GM21717 (cell line): Measurements from ENCODE around the gene CRK.
"Not testable (repeated sequence)": the region's sequence is repeated elsewhere in the genome, so short reads cannot be mapped to it uniquely, and the experiment has no call there.

Source experiments
- ATAC-seq: cut with Tn5 transposase; IDR thresholded peaks from one replicate; pipeline ENCODE4 v1.9.1; 2021; ENCODE audit warnings: mild to moderate bottlenecking, moderate library complexity; ENCODE audit not compliant: unreplicated experiment

CRK gene

DNA sequence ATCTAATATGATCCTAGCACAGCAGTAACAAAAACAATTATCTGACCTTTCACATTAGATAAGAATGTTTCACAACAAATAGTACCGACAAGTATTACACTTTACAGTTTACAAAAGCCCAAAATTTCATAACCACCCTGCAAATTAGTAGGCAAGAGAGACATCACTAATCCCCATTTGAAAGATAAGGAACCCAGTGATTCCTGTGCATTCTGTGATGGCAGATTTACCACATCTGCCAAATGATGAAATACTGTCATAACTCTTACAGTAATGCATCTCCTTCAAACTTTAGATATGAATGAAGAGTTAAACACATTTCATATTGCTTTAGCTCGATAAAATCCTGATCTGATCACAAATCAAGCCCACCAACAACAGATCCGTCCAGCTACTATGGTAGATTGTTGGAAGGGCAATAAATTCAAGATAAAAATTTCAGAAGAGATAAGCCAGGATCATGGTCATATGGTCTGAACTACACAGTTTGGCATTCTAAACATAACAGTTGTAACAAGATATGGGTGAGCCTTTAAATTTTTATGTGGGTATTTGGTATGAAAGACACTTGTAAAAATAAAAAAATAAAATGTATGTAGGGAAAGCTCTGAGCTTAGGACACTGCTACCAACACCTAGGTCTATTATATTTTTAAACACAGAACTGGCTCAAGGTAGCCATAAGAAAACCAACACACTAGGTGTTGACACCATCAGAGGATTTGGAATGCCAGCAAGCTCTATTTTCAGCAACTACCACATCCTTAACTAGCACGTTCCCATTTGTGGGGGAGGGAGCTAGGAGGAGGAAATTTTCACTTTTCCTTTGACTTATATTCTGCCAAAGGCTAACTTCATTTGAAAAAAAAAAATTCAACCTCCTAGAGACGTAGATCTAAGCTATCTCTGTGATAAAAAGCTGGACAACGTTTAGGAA is 65.3 kb downstream of the CRK start:
- no peak for ATAC-seq

DNA sequence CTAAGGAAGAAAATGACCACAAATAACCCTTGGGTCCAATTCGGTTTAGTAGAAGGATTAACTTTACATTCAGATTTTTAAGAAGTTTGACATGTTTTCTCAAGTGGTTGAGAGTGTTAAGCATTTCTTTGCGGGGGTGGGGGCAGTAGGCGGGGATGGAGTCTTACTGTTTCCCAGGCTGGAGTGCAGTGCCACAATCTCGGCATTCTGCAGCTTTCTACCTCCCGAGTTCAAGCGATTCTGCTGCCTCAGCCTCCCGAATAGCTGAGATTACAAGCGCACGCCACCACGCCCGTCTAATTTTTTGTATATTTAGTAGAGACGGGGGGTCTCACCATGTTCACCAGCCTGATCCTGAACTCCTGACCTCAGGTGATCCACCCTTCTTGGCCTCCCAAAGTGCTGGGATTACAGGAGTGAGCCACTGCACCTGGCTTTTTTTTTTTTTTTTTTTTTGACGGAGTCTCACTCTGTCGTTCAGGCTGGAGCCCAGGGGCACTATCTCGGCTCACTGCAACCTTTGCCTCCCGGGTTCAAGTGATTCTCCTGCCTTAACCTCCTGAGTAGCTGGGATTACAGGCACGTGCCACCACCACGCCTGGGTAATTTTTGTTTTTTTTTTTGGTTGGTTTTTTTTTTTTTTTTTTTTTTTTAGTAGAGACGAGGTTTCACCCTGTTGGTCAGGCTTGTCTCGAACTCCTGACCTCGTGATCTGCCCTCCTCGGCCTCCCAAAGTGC is 68.4 kb downstream of the CRK start:
- not testable (repeated sequence) for ATAC-seq

DNA sequence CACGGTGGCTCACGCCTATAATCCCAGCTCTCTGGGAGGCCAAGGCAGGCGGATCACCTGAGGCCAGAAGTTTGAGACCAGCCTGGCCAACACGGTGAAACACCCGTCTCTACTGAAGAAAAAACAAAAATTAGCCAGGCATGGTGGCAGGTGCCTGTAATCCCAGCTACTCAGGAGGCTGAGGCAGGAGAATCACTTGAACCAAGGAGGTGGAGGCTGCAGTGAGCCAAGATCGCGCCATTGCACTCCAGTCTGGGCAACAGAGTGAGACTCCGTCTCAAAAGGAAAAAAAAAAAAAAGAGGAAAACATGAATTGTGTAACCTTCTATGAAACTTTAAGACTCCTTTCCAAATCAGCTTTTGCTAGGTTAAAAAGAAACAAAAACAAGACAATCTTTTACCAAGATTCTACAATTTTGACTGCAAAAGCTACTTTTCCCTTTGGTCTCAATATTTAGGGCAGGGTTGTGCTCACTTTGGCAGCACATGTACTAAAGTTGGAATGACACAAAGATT is 69.3 kb downstream of the CRK start:
- not testable (repeated sequence) for ATAC-seq

DNA sequence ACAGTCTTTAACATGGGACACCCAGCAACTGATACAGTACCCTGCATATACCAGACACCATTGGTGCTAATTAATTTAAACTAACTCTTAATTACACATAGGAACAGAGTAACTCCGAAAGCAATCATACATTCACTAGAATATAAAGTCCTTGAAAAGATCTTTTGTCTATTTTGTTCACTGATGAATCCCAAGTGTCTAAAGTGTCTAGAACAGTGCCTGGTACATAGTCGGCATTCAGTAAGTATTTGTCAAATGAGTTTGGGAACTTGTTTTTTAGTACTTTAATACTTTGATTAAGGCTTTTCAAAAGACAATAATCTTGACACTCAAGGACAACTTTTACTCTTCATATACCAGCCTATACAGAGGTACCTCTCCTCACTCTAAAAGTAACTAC is 69.8 kb downstream of the CRK start:
- no peak for ATAC-seq

DNA sequence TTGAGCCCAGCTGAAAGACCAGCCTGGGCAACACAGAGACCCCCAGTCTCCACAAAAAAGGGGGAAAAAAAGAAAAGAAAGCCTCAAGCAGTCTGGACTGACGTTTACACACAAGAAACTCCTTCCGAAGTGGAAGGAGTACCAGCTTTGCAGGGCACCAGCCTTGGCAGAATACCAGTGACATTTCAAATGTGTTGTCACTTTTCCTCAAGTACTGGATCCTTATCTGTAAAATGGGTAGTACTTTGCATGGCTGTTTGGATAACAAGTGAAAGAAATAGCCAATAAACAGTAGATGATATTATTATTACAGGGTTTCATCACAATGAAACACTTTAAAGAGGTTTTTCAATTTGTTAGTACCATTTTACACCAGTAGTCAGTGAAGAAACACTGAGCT is 70.2 kb downstream of the CRK start:
- no peak for ATAC-seq

DNA sequence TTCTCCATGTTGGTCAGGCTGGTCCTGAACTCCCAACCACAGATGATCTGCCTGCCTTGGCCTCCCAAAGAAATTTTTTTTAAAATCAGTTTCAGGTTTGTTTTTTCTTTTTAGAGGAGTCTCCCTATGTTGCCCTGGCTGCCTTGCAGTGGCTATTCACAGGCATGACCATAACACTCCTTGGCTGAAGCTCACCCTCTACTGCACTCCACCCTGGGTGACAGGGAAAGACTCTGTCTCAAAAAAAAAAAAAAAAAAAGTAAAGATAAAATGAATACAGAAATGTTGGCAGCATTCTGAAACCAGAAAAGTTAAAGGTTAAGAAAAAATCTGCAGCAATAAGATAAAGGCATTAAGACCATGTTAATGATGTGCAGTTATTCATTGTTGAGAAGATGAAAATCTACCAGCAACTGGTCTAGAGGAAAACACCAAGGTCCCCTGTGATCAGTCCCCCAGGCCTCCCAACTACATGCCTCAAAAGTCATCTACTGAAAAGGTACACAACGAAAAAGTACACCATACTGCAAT is 71.1 kb downstream of the CRK start:
- ATAC-seq: no peak

DNA sequence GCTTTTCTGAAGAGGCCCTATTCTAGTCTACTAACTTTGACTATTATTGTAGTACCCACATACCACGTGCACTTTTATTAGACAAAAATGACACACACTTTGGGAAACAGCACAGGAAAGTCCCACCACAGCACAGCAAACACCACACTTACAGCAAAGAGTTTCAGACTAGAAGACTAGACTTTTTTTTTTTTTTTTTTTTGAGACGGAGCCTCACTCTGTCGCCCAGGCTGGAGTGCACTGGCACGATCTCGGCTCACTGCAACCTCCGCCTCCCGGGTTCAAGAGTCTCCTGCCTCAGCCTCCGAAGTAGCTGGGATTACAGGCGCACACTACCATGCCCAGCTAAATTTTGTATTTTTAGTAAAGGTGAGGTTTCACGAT is 76.1 kb downstream of the CRK start:
- no peak for ATAC-seq

DNA sequence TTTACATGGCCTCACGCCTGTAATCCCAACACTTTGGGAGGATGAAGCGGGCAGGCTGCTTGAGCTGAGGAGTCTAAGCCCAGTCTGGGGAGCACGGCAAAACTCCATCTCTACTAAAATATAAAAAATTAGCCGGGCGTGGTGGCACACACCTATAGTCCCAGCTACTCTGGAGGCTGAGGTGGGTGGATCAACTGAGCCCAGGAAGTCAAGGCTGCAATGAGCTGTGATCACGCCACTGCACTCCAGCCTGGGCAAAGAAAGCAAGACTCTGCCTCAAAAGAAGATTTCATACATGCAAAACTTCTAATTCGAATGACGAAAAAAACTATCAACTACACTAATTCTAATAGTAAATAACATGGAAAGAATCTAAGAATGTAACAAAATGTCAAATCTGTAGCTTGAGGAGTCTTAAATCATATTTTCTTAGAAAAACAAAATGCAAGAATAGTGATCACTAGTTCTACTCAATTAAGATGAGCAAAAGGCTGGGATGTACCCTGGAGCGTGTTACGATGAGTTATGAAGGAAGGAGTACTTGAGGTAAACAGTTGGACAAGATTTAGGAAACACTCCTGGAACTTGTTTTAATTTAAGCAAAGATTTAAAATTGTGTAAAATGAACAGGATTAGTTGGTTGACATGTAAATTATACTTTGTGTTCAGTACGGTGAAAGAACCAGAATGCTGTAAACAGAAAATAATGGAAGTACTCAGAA is 76.7 kb downstream of the CRK start:
- ATAC-seq: no peak

DNA sequence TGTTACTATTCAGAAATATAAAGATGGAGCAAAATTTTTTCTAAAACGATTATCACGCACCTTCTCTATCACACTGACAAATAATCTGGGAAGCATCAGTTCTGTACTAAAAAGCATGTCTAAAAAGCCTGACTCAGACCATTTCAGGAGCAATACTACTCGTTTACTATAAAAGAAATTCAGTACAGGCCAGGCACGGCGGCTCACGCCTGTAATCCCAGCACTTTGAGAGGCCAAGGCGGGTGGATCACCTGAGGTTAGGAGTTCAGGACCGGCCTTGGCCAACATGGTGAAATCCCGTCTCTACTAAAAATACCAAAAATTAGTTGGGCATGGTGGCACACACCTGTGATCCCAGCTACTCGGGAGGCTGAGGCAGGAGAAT is 77.6 kb downstream of the CRK start:
- not testable (repeated sequence) for ATAC-seq

DNA sequence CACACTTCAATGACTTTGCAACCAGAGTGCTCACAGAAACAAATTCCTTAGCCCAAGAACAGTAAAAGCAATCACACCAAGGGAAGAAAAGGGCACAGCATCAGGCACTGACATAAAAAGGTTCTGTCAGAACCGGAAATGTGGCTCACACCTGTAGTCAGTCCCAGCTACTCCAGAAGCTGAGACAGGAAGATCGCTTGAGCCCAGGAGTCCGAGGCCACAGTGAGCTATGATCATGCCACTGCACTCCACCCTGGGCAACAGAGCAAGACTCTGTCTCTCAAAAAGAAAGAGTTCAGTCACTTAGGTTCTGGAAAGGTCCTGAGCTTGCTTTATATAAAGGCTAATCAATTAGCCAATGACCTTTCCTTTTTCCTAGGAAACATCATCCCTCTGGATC is 78.7 kb downstream of the CRK start:
- no peak for ATAC-seq

DNA sequence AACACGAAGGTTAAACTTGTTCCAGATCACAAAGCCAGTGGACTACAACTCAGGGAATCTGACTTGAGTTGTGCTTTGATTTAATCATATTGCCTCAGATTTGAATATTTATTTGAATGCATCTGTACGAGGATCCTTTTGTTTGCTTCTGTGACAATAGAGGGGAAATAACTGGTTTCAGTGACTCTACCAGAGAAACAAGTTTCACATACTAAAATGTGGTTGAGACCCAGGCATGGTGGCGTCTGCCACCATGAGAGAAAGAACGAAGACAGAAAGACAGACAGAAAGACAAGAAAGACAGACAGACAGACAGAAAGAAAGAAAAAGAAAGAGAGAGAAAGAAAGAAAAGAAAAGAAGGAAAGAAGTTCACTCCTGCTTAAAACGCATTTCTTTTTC is 80.0 kb downstream of the CRK start:
- ATAC-seq: no peak

DNA sequence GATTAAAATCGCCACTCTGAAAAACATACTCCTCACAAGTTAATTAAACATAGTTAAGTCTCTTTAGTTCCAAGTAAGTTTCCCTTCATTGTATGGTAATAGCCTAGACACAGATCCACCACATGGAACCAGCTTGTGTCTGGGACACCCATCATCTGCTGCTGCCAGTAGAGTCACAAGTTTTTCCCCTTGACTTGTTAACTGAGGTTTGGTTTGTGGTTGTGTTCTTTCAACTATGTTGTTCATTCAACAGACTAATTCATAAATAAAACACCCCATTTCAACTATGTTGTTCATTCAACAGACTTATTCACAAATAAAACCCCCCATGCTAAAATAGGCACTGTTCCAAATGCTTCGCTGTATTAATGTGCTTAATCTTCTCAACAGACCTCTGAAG is 80.4 kb downstream of the CRK start:
- no peak for ATAC-seq

DNA sequence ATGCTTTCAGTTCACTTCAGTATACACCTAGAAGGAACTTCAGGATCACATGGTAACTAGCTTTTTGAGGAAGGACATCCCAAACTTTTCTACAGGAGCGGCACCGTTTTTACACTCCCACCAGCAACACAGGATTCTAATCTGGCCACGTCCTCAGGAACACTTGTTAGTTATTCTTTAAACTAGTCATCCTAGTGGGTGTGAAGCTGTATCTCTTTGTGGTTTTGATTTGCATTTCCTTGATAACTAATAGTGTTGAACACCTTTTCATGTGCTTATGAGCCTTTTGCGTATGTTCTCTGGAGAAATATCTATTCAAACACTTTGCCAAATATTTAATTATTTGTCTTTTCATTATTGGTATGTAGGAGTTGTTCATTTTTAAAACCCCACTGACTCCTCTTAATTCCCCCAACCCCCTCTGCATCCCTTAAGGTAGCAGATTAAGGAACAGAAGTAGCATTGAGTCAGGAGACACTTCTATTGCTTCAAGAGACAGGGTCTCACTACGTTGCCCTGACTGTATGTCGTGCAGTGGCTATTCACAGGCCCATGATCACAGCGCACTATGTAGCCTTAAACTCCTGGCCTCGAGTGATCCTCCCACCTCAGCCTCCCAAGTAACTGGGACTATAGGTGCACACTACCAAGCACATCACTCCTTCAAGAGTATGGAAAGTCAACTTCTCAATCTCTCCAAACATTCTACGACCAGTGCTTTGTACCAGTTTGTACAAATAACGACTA is 81.4 kb downstream of the CRK start:
- no peak for ATAC-seq

DNA sequence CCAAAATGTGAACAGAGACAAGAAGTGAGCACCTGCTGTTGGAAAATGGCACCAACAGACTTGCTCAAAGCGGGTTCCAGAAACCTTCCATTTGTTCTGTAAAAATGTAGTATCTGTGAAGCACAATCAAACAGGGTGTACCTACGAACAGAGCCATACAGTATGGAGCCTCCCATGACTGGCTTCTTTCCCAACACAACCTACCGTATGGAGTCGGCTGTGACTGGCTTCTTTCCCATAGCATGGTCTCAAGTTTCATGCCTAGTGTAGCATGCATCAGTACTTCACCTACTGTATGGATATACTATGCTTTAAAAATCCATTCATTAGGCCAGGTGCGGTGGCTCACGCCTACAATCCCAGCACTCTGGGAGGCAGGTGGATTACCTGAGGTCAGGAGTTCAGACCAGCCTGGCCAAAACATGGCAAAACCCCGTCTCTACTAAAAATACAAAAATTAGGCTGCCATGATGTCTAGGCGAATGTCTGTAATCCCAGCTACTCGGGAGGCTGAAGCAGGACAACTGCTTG is 82.3 kb downstream of the CRK start:
- no peak for ATAC-seq

DNA sequence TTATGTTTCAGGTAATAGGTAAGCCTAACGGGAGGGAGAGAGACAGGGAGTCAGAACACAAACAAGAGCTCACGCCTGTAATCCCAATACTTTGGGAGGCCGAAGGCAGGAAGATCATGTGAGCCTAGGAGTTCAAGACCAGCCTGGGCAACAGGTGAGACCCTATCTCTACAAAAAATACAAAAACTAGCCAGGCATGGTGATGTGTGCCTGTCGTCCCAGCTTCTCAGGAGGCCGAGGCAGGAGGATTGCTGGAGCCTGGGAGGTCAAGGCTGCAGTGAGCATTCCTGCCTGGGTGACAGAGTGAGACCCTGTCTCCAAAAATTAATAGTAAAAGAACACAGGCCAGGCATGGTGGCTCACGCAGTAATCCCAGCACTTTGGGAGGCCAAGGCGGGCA is 83.4 kb downstream of the CRK start:
- ATAC-seq: no peak

DNA sequence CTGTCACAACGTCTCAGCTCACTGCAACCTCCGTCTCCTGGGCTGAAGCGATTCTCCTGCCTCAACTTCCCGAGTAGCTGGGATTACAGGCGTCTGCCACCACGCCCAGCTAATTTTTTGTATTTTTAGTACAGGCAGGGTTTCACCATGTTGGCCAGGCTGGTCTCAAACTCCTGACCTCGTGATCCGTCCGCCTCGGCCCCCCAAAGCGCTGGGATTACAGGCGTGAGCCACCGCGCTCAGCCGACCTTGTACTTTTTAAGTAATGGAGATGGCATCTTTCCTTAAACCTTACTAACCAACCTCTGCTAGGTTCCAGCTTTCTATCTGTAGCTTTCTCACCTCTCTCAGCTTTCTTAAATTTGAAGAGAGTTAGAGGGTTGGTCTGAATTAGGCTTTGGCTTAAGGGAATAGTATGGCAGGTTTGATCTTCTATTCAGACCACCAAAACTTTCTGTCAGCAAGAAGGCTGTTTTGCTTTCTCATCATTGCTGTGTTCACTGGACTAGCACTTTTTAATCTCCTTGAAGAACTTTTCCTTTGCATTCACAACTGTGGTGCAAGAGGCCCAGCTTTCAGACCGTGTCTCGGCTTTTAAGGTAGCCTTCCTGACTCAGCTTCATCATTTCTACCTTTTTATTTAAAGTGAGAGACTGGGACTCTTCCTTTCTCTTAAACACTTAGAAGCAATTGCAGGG is 84.0 kb downstream of the CRK start:
- no peak for ATAC-seq
